Osteoblast (primary cell): ENCODE results near the gene LMO7. TPM values are rescaled to one million over a fixed set of nuclear protein-coding genes. Genes with fewer than 3 reads are reported as not detected.

ENCODE experiments used
- DNase-seq: peaks from one replicate; pipeline ENCODE4 v3.0.0; 2011; ENCODE audit warnings: low spot score, mixed read lengths; ENCODE audit not compliant: insufficient read length; ENCODE audit errors: missing footprints
- H2AFZ ChIP-seq: 2 replicates; pipeline ENCODE4 v1.6.0; 2011; ENCODE audit warnings: mild to moderate bottlenecking, low read length
- H3K27ac ChIP-seq: 2 replicates; pipeline ENCODE4 v1.5.1; 2011; ENCODE audit warnings: mild to moderate bottlenecking, low read depth, low read length, moderate library complexity
- H3K27me3 ChIP-seq: 2 replicates; pipeline ENCODE4 v1.6.0; 2012; ENCODE audit warnings: mild to moderate bottlenecking, control low read depth, inconsistent platforms, low read length, moderate library complexity; ENCODE audit not compliant: insufficient read depth
- H3K36me3 ChIP-seq: 2 replicates; pipeline ENCODE4 v1.5.1; 2011; ENCODE audit warnings: mild to moderate bottlenecking, low read length, control low read depth, moderate library complexity; ENCODE audit not compliant: insufficient read depth
- H3K4me1 ChIP-seq: 2 replicates; pipeline ENCODE4 v1.5.1; 2011; ENCODE audit warnings: mild to moderate bottlenecking, low read length, control low read depth, moderate library complexity; ENCODE audit not compliant: insufficient read depth
- H3K4me2 ChIP-seq: 2 replicates; pipeline ENCODE4 v1.6.0; 2011; ENCODE audit warnings: mild to moderate bottlenecking, low read length; ENCODE audit not compliant: insufficient read depth
- H3K4me3 ChIP-seq: fragments of 200-600 bp; sonication (generic); 3 replicates; pipeline ENCODE4 v1.5.1; 2012; ENCODE audit warnings: mild to moderate bottlenecking, low read length, inconsistent platforms; ENCODE audit not compliant: insufficient read depth
- H3K79me2 ChIP-seq: 2 replicates; pipeline ENCODE4 v1.6.0; 2012; ENCODE audit warnings: mild to moderate bottlenecking, low read length, control low read depth, inconsistent platforms; ENCODE audit not compliant: insufficient read depth
- H3K9me3 ChIP-seq: 2 replicates; pipeline ENCODE4 v1.5.1; 2011; ENCODE audit warnings: low read depth, low read length, control low read depth
- H4K20me1 ChIP-seq: 2 replicates; pipeline ENCODE4 v1.6.0; 2012; ENCODE audit warnings: mild to moderate bottlenecking, low read length, control low read depth; ENCODE audit not compliant: insufficient read depth
- CTCF ChIP-seq: IDR thresholded peaks from 2 replicates; pipeline ENCODE4 v1.5.1; 2011; ENCODE audit warnings: mild to moderate bottlenecking, low read depth, low read length, moderate library complexity; ENCODE audit errors: extremely low read depth
- total RNA-seq: library from RNA; depleted of rRNA; stranded (reverse); fragments of >200 nt; gene quantifications from 2 replicates; pipeline ENCODE4 v1.2.3, GENCODE V29; 2012

Gene LMO7
- total RNA-seq, 1 donor, result 536 TPM

DNA sequence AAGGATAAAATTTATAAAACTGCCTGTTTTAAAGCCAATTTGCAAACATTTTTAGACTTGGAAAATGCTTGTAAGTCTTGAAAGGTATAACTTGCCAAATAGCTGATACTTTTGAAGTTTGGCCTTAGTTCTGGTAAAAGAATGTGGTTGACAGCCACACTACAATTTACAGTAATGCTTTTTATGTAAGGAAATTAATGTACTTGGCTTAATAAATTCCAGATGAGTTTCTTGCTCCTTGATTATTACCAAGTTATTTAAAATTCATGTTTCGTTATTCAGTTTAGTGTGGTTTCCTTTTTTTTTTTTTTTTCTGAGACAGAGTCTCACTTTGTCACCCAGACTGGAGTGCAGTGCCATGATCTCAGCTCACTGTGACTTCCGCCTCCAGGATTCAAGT is 14.9 kb downstream of the LMO7 start:
- Histone ChIP-seq H3K27ac (no peak overlapping the region), H3K27me3 (no peaks in the 10 kb centered on the region), H3K4me2 (no peak overlapping the region), H3K4me3 (no peak overlapping the region), H4K20me1 (peaks cover 84% of the 10 kb centered on the region), H3K79me2 (peaks cover 99% of the 10 kb centered on the region), H3K36me3 (peaks cover 59% of the 10 kb centered on the region), H2AFZ (no peak overlapping the region), H3K4me1 (peaks cover 69% of the 10 kb centered on the region), H3K9me3 (no peaks in the 10 kb centered on the region)
- TF ChIP-seq CTCF, result no peak
- DNase-seq, result no peak

- H3K79me2 ChIP-seq, result peaks cover 99% of the 10 kb centered on the region
- H3K4me2 ChIP-seq, result no peak overlapping the region
Observed at GRCh38 chr13:75652726-75653125, 16.6 kb downstream of the LMO7 start.

GRCh38 chr13:75656425-75656989 is 20.4 kb downstream of the LMO7 start:
- Histone ChIP-seq H3K36me3 (peaks cover 80% of the 10 kb centered on the region), H3K4me2 (peak overlapping the region; percentile 53), H3K79me2 (peaks cover 98% of the 10 kb centered on the region), H4K20me1 (peaks cover 82% of the 10 kb centered on the region), H2AFZ (no peak overlapping the region), H3K4me3 (peak overlapping the region; percentile 3), H3K27me3 (no peaks in the 10 kb centered on the region), H3K4me1 (peaks cover 73% of the 10 kb centered on the region), H3K9me3 (no peaks in the 10 kb centered on the region), H3K27ac (peak overlapping the region; percentile 83)
- TF ChIP-seq CTCF, result no peak
- peak; percentile 67 for DNase-seq

More at GRCh38 chr13:75652726-75653125, 16.6 kb downstream of the LMO7 start:
- no peaks in the 10 kb centered on the region for H3K9me3 ChIP-seq
- H3K27ac ChIP-seq, result no peak overlapping the region
- peaks cover 64% of the 10 kb centered on the region for H3K36me3 ChIP-seq
- peaks cover 72% of the 10 kb centered on the region for H3K4me1 ChIP-seq
- no peak for TF ChIP-seq CTCF
- no peaks in the 10 kb centered on the region for H3K27me3 ChIP-seq
- no peak for DNase-seq
- no peak overlapping the region for H2AFZ ChIP-seq
- peaks cover 86% of the 10 kb centered on the region for H4K20me1 ChIP-seq
- no peak overlapping the region for H3K4me3 ChIP-seq

- H4K20me1 ChIP-seq, result peaks cover 82% of the 10 kb centered on the region
- H3K9me3 ChIP-seq, result no peaks in the 10 kb centered on the region
- peak overlapping the region; percentile 53 for H3K4me2 ChIP-seq
- H3K4me1 ChIP-seq, result peaks cover 69% of the 10 kb centered on the region
- H3K36me3 ChIP-seq, result peaks cover 82% of the 10 kb centered on the region
- peak overlapping the region; percentile 83 for H3K27ac ChIP-seq
- H2AFZ ChIP-seq, result no peak overlapping the region
- no peak for DNase-seq
- H3K79me2 ChIP-seq, result peaks cover 98% of the 10 kb centered on the region
- H3K4me3 ChIP-seq, result peak overlapping the region; percentile 3
- no peaks in the 10 kb centered on the region for H3K27me3 ChIP-seq
- TF ChIP-seq CTCF, result no peak
Observed at GRCh38 chr13:75657111-75657510, 21.0 kb downstream of the LMO7 start.
